GM21526 (cell line): ENCODE measurements around the gene PIP4K2A.
A peak's percentile ranks its signal among the peaks of the same experiment; 100 is the strongest.

Experiments
- ATAC-seq: cut with Tn5 transposase; IDR thresholded peaks from one replicate; pipeline ENCODE4 v1.9.1; 2021; ENCODE audit warnings: moderate library complexity; ENCODE audit not compliant: unreplicated experiment, low FRiP score

PIP4K2A gene

DNA sequence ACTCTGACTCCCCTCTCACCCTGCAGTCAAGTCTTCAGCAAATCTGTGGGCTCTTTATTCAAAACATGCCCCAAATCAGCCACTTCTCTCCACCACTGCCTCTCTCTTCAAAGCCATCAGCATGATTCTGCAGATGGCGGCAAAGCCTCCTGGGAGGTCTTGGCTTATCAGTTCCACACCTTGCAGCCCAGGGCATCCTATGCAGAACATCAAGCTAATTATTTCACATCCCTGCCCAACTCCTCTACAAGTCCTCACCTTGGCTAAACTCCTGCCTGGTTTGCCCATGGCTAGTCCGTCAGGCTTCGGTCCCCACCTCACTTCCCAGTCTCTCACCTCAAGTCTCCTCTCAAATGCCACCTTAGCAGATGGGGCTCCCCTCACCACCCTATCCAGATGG lies 70.2 kb downstream of the PIP4K2A start:
- no peak for ATAC-seq

DNA sequence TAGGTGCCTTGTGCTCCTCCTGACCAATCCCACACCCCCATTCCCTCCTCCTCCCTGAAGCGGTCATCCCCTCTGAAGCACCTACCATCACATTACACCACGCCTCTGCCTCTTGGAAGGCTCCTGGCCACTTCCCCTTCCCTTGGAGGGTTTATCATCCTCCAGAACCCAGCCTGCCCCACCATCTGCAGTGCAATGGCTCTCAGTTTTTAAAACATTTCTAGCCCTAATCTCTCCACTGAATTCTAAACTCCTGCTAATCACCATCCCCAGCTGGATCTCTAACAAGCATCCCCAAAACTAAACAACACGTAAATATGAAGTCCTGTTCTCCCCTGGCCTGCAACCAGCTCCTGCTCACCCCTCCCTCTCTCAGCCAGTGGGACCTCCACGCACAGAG lies 70.6 kb downstream of the PIP4K2A start:
- no peak for ATAC-seq

DNA sequence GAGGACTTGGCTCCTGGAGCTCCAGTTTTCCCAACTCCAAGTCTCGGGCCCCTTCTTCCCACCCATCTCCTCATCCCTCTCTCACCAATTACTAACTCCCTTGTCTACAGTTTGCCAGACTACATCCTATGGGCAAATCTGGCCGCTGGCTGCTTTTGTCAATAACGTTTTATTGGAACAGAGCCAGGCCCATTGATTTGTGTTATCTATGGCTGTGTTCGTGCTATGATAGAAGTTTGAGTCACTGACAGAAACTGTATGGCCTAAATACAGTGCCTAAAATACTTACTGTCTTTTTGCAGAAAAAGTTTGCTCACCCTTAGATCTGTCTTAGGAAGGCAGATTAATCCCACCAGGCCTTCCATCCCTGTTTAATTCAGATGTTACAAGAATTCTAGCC lies 71.3 kb downstream of the PIP4K2A start:
- no peak for ATAC-seq

DNA sequence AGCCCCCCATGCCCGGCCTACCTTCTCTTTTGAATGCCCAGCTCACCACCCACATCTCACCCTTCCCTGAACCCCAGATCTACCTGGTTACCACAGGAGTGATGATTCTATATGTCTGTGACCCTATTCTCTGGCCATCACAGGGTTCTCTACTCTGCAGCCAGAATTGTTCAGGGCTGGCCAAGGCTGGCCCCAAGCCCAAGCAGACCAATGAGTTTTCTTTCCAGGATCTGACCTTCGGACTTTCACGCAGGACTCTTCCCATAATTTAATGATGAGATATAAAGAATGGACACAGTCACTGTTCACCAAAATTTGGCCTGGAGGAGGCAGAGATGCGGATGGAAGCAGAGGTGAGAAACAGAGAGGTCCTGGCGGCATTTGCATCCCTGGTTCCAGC lies 72.6 kb downstream of the PIP4K2A start:
- no peak for ATAC-seq

DNA sequence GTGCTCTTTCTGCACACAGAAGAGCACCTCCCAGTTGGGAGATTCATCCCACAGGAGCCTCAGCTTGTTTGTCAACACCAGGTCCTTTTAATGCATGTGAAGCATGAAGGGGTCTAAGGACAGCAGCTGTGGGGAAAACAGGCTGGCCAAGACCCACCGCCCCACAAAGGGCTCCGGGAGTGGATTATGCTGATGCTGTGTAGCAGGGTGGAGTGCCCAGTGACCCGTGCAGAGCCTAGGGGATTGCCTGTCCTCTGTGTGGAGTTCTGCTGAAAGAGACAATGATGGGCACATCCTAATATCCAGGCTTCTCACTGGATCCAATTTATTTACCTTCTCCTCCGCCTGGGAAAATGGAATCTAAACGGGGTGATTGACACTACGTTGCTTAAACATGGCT lies 74.0 kb downstream of the PIP4K2A start:
- no peak for ATAC-seq

DNA sequence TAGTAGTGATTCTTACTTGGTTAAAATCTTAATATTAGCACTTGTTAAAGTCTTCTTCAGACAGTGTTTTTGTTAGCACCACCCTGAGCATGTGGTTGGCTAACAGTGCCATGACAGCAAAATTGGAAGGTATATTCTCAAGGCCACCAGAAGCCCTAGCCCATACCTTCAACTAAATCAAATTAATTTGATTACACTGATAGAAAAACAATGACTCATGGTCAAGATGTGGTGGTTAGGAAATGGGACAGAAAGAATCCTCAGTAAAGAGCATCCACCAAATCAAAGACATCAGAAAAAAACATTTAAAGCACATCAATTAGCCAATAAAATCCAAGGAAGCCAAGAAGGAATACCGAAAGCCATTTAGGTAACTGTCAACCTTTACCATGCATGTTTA lies 75.5 kb downstream of the PIP4K2A start:
- ATAC-seq, result no peak

DNA sequence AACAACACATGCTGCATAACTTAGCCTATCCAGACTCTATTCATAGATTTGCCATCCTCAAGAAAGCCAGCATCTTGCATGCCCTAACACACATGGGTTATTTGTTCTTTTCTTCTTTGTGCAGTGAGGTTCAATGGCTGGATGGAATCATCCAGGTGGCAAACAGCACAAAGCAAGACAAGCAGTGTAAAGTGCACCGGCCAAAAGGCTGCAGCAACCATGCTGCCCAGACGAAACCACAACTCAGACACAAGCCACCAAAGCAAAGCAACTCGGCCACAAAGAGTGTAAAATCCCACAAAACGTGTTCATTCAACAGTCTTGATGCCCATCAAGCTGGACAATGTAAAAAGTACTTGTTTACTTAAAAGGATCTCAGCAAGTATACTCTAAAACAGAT lies 76.9 kb downstream of the PIP4K2A start:
- no peak for ATAC-seq

DNA sequence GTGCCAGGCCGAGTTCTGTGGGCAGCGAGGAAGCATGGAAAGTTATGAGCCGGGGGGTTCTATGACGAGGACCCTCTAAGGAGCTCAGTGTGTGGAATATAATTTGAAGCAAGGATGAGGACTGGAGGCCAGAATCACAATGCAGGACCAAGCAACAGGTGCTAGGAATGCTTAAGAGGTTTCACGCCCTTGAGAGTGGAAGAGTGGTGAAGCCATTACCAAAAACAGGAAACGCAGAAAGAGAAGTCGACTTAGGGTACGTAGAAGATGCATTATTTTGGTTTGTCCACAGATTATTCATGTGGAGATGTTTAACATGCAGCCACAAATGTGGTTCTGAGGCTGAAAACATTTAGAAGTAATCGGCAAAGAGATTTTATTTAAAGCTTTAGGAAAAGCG lies 78.7 kb downstream of the PIP4K2A start:
- no peak for ATAC-seq

DNA sequence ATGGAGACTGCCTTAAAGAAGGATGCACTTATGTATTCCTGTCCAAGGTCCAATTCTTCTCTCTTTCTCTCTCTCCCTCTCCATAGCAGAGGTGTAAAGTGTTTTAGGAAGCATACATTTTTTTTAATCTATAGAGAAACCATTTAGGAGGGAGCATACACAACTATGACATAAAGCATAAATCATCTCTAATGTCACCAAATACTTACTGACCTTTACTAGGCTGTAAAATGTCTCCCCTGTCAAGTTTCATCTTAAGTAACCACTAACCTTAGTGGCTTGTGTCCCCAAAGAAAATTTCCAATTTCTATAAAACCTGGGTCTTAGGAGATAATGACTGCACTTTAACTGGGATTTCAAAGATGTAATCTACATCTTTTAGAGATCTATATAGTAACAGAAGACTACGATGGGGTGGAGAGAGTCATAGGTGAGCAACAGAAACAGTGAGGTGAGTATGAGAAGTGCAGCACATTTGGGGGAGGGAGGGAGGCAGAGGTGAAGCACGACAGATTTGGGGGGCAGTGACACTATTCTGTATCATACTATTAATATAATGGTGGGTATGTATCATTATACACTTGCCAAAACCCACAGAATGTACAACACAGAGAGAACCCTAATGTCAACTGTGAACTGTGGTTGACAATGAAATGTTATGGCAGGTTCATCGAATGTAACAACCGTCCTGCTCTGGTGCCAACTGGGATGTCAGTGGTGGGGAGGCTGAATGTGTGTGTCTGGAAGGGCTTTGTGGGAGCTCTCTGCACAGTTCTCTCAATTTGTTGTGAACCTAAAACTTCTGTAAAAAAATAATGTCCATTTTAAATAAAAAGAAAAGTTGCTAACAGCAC lies 79.5 kb downstream of the PIP4K2A start:
- no peak for ATAC-seq

DNA sequence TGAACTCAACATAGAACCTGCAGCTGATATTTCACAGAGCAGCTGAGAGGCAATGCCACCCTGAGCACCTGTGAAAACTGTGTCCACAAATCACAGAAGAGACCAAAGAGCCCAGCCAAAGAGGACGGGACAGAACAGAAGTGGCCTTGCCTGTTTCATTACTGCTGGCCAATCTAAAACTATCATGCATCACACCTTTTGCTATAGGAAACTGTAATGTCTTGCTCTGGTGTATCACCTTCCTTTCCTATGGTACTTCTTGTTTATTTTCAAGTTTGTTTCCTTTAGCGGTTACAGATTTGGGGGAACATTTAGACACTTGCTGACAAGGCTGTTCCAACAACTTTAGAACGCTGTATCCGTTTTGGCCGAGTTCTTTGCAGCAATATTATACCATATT lies 80.3 kb downstream of the PIP4K2A start:
- ATAC-seq, result no peak

DNA sequence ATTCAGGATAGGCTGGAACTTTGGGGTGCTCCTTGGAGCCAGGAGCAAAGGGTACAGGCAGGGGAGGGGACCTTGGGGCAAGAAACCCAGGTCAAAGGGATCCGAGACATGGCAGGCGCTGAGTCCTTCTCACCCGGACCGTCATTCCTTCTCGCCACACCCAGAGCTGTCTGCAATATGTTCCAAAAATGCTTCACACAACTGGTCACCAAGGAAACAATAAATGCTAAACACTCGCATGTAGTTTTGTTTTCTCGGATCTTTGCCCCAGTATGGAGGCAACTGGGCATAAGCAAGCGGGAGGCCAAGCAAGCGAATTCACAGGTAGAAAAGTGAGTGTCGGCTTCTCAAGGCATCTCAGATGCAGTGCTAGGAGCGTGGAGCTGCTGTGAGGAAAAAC lies 80.8 kb downstream of the PIP4K2A start:
- no peak for ATAC-seq

DNA sequence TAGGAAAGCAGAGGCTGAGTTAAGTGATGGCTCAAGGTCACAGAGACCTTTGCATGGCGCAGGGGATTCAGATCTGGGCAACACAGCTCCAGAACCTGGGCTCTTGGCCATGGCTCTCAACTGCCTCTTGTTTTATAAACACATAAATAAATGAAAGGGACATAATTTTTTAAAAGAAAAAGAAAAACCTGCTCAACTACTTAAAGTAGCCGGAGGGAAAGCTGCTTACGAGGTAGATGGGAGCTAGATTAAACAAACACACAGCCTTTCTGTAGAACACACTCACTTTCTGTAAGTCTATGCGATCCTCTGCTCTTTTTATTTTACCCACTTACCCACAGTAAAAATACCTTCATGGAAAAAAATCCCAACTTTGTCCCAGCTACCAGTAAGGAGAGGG lies 81.3 kb downstream of the PIP4K2A start:
- no peak for ATAC-seq

DNA sequence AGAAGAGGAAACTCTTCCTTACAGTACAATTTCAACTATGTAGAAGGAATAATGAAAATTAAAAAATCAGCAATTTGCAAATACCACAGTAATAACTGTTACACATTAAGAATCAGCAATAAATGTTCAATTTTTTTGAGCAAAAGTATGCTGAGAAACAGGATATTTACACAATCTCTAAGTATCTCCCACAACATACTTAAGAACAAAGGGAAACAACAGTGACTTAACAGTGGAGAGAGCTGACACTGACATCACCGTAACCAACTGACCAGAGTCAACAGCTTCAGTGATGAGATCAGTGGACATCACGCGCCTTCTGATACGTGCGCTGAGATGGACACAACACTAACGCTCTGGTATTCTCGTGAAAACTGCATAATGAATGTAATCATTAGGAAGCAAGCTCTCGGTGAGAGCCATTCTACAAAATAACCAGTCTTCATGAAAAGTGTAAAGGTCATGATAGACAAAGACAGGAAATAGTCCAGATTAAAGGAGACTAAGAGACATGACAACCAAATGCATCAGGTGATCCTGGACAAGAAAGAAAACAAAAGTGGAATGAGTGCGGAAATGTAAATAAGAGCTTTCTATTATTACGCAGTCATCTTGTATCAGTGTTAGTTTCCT lies 82.6 kb downstream of the PIP4K2A start:
- no peak for ATAC-seq

DNA sequence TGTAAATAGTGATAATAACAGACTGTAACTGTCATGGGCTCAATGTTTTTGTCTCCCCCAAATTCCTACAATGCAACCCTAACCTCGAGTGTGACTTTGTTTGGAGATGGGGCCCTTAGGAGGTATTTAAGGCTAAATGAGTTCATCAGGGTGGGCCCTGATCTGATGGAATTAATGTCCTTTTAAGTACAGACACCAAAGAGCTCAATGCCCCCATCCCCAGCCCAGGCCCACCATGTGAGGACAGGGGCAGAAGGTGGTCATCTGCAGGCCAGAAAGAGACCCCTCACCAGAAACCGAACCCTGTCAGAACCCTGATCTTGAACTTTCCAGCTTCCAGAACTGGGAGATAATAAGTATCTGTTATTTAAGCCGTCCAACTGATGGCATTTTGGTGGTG lies 83.2 kb downstream of the PIP4K2A start:
- ATAC-seq, result no peak

DNA sequence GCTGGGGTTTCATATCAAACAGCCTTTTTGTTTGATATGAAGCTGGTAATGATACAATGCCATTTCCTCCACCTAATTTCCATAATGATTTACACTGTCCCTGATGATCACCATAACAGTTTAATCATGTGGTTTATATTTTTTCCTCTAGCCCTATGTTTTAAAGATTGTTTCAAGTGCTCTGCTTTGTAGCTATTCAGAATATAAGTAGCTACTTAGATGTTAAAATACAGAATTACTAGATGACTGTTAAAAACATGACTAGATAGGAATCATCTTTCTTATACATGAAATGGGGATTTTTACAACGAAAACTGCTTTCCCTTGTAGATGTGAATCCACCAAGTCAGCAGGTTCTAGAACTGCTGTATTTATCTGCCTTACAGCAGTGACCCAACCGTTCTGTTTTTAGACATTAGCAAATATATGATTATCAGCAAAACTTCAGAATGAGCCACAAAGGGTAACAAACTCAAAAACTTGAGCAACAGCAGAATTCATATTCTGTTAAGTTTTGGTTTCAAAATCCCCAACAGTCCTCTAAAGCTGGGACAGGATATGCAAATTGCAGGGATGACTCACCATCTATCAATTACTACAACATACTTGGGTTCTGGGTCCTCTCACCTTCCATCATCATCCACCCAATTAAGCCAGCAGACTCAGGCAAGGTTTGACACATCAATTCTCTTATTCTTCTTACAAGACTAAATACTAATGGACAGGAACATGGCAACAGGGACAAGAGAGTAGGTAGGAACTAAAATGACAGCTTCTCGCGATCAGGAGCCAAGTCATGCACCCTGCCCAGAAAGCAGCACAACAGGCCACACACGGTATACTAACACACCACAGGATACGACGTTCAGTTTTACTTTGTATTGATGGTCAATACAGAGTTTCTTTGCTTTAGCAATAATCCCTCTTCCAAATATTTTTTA lies 83.9 kb downstream of the PIP4K2A start:
- ATAC-seq, result peak; percentile 80

DNA sequence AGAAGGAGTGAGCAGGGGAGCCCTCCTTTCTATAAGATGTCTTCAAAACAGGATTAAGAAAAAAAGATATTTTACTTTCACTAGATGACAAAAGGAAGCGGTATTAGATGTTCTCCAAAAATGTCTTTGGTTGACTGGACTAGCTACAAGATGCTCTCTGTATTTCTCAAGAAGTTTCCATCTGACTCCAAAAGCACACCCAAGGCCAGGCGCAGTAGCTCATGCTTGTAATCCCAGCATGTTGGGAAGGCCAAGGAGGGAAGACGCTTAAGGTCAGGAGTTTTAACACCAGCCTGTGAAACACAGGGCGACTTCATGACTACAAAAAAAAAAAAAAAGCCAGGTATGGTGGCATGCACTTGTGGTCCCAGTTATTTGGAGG lies 84.5 kb downstream of the PIP4K2A start:
- no peak for ATAC-seq

DNA sequence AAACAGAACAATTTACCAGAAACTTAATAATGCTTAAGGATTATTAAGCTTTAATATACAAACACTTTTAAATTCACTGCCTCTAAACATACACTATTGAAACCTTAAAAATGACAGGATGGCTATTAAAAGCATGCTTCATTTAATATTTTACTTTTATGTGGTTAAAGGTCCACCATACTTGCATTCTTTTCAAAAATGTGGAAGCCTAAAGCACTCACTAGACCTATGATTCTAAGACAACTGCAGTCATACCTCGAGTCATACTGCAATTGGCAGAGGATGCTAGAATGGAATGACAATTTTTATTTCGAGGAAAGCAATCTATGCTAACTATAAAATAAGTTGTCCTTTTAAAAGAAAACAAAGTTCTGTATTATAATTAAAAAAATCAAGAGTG lies 85.3 kb downstream of the PIP4K2A start:
- ATAC-seq, result no peak

DNA sequence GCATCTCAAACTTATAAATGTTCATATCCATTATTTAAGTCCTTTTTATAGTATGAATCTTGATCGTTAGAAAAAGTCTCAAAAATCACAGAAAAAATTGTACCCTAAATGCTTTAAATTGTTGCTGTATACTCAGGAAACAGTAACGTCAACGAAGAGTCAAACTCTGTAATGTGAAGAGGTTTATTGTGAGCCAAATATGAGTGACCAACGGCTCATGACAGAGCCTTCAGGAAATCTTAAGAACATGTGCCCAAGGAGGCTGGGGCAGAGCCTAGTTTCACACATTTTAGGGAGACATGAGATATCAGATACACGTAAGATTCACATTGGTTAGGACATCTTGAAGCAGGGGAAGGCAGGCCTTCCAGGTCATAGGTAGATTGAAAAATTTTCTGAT lies 86.1 kb downstream of the PIP4K2A start:
- no peak for ATAC-seq

DNA sequence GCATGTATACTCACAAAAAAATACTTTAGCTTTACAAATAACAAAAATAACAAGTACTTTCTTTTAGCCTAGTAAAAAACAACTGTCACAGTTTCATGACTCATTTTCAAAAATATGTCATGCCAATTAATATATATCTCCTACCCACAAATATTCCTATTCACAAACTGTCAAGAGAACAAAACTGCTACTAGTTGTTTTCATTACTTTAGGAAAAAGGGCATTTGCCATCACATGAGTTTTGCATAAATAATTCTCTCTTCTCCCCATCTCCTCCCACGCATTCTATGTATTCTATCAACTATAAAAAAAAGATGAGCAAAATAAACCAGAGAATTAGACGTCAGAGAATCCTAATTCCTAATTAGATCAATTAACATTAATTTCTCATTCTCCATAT lies 87.6 kb downstream of the PIP4K2A start:
- no peak for ATAC-seq

DNA sequence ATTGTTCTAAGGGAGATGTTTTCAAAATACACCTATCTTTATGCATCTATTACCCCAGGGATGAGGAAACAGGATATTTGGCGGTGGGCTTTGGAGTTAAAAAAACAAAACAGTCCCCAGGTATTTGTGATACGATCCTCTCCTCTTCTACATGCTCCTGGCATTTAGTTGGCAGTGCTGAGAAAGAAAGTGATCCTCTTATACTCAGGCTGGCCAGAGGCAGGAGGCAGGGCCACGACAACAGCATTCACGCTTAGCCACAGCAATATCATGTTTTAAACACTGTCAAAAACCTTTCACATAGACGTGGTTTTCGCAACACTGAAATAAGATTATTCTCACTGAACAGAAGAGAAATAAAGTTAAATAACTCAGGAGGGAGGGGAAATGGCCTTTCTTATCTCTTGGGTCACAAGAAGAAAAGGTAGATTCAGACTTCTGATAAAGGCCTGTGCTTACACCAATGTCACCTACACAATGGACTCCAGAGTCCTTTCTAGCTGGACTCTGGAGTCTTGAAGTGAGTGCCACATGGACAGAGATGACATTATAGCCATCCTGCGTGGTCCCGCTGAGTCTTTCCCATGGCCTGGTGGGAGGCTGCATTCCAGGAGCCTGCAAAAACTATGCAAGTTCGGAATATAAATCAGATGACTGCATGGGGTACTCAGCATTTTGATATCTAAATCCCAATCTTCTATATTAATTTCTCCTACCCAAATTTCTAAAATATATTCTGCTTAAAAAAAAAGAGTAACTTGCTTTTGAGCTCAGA lies 88.7 kb downstream of the PIP4K2A start:
- ATAC-seq, result no peak
